Smooth muscle cell (in vitro differentiated cells): Measurements from ENCODE around the gene AKAP13. TPM values are rescaled to one million over a fixed set of nuclear protein-coding genes. Genes with fewer than 3 reads are reported as not detected.

Source experiments
- DNase-seq: peaks from one replicate; lab custom pipeline; 2025; ENCODE audit not compliant: unreplicated experiment; lab: John Stamatoyannopoulos, UW
- H2AFZ ChIP-seq: fragments of 200-600 bp; sonication (generic); 2 replicates; pipeline ENCODE4 v1.6.0; 2016; ENCODE audit warnings: antibody characterized with exemption, low read depth, mild to moderate bottlenecking
- H3F3A ChIP-seq: fragments of 200-600 bp; sonication (generic); 2 replicates; pipeline ENCODE4 v1.6.0; 2017; ENCODE audit warnings: antibody characterized with exemption, low read depth
- H3K27ac ChIP-seq: fragments of 200-600 bp; sonication (generic); 2 replicates; pipeline ENCODE4 v1.5.1; 2016; ENCODE audit warnings: low read depth, mild to moderate bottlenecking
- H3K27me3 ChIP-seq: fragments of 200-600 bp; sonication (generic); 2 replicates; pipeline ENCODE4 v1.6.1; 2016; ENCODE audit warnings: low read depth, mild to moderate bottlenecking
- H3K36me3 ChIP-seq: fragments of 200-600 bp; sonication (generic); 2 replicates; pipeline ENCODE4 v1.5.1; 2016; ENCODE audit warnings: low read depth
- H3K4me1 ChIP-seq: fragments of 200-600 bp; sonication (generic); 2 replicates; pipeline ENCODE4 v1.5.1; 2016; ENCODE audit warnings: low read depth
- H3K4me2 ChIP-seq: fragments of 200-600 bp; sonication (generic); 2 replicates; pipeline ENCODE4 v1.6.0; 2016; ENCODE audit warnings: mild to moderate bottlenecking
- H3K4me3 ChIP-seq: fragments of 200-600 bp; sonication (generic); 2 replicates; pipeline ENCODE4 v1.5.1; 2016; ENCODE audit warnings: mild to moderate bottlenecking
- H3K79me2 ChIP-seq: fragments of 200-600 bp; sonication (generic); 2 replicates; pipeline ENCODE4 v1.6.0; 2016; ENCODE audit warnings: low read depth, mild to moderate bottlenecking
- H3K9ac ChIP-seq: fragments of 200-600 bp; sonication (generic); 2 replicates; pipeline ENCODE4 v1.6.0; 2016; ENCODE audit warnings: low read depth
- H3K9me3 ChIP-seq: fragments of 200-600 bp; sonication (generic); replicated peaks from 2 replicates; pipeline ENCODE4 v1.5.1; 2016; ENCODE audit warnings: low read depth
- H4K20me1 ChIP-seq: fragments of 200-600 bp; sonication (generic); 2 replicates; pipeline ENCODE4 v1.6.0; 2016; ENCODE audit warnings: low read depth
- CTCF ChIP-seq: fragments of 200-600 bp; sonication (generic); IDR thresholded peaks from 2 replicates; pipeline ENCODE4 v1.5.1; 2017; ENCODE audit warnings: borderline replicate concordance, mild to moderate bottlenecking, antibody characterized with exemption; ENCODE audit not compliant: insufficient read depth, poor library complexity, severe bottlenecking
- WGBS: methylation state at CpG from one replicate; pipeline ENCODE4 v1.1.7; 2016; ENCODE audit warnings: low lambda C conversion rate; 5-methylcytosine and 5-hydroxymethylcytosine counted together
- polyA plus RNA-seq: library from polyadenylated mRNA; unstranded; fragments of >200 nt; fragmentation: Nextera tagmentation; extraction: Ambion mirVana; gene quantifications from 2 replicates; pipeline ENCODE4 v1.2.1, GENCODE V29; 2016
- total RNA-seq: library from RNA; depleted of rRNA; stranded (reverse); fragments of >200 nt; gene quantifications from 2 replicates; pipeline ENCODE4 v1.2.3, GENCODE V29; 2014

Gene AKAP13
- total and polyA plus RNA-seq, 2 experiments from 2014 or later, result 43.3 to 63.5 TPM

DNA sequence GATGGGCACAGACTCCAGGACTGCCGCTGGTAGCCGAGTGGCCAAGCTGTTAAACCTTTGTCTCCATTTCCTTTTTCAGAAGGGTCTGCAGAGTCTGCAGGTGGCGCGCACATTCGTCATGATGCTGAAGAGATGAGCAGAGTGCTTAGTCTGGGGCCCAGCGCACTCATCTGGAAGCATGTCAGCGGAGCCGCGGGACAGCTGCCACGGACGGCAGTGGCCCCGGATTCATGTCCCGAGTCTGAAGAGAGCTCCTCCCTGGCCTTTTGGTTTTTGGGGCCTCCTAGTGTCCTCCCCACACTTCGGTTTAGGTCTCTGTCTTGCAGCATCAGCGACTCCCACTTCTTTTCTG, 371.7 kb downstream of the AKAP13 start:
- Histone ChIP-seq H3K27ac (no peak overlapping the region), H3K4me2 (no peak overlapping the region), H3F3A (peaks cover 5% of the 10 kb centered on the region), H2AFZ (no peak overlapping the region), H3K9ac (no peak overlapping the region), H3K79me2 (no peaks in the 10 kb centered on the region), H3K4me1 (peaks cover 31% of the 10 kb centered on the region), H3K4me3 (no peak overlapping the region), H3K9me3 (no peaks in the 10 kb centered on the region), H3K27me3 (no peaks in the 10 kb centered on the region), H3K36me3 (no peaks in the 10 kb centered on the region), H4K20me1 (peaks cover 9% of the 10 kb centered on the region)
- WGBS, result 86% methylated on average over 14 of the region's 15 CpGs
- no peak for TF ChIP-seq CTCF
- DNase-seq, result no peak

GRCh38 chr15:85752491-85752961, 372.1 kb downstream of the AKAP13 start:
- no peak overlapping the region for H3K4me3 ChIP-seq
- H3K4me1 ChIP-seq, result peaks cover 31% of the 10 kb centered on the region
- no peaks in the 10 kb centered on the region for H3K36me3 ChIP-seq
- H3K27ac ChIP-seq, result no peak overlapping the region
- no peak for TF ChIP-seq CTCF
- WGBS, result 86% methylated on average over 8 of the region's 8 CpGs
- no peak overlapping the region for H3K9ac ChIP-seq
- peaks cover 5% of the 10 kb centered on the region for H3F3A ChIP-seq
- no peak overlapping the region for H3K4me2 ChIP-seq
- no peaks in the 10 kb centered on the region for H3K9me3 ChIP-seq
- peaks cover 7% of the 10 kb centered on the region for H4K20me1 ChIP-seq
- no peaks in the 10 kb centered on the region for H3K79me2 ChIP-seq
- H2AFZ ChIP-seq, result no peak overlapping the region
- H3K27me3 ChIP-seq, result no peaks in the 10 kb centered on the region
- no peak for DNase-seq

GRCh38 chr15:85753261-85753660, 372.9 kb downstream of the AKAP13 start:
- no peak for DNase-seq
- H3K9me3 ChIP-seq, result no peaks in the 10 kb centered on the region
- H3K4me3 ChIP-seq, result no peak overlapping the region
- H3F3A ChIP-seq, result peaks cover 5% of the 10 kb centered on the region
- no peaks in the 10 kb centered on the region for H3K36me3 ChIP-seq
- H3K9ac ChIP-seq, result no peak overlapping the region
- H3K27ac ChIP-seq, result no peak overlapping the region
- no peaks in the 10 kb centered on the region for H3K27me3 ChIP-seq
- no peaks in the 10 kb centered on the region for H4K20me1 ChIP-seq
- no peak overlapping the region for H2AFZ ChIP-seq
- H3K4me2 ChIP-seq, result no peak overlapping the region
- WGBS, result 96% methylated on average over 1 of the region's 1 CpG
- peaks cover 31% of the 10 kb centered on the region for H3K4me1 ChIP-seq
- H3K79me2 ChIP-seq, result no peaks in the 10 kb centered on the region
- no peak for TF ChIP-seq CTCF

DNA sequence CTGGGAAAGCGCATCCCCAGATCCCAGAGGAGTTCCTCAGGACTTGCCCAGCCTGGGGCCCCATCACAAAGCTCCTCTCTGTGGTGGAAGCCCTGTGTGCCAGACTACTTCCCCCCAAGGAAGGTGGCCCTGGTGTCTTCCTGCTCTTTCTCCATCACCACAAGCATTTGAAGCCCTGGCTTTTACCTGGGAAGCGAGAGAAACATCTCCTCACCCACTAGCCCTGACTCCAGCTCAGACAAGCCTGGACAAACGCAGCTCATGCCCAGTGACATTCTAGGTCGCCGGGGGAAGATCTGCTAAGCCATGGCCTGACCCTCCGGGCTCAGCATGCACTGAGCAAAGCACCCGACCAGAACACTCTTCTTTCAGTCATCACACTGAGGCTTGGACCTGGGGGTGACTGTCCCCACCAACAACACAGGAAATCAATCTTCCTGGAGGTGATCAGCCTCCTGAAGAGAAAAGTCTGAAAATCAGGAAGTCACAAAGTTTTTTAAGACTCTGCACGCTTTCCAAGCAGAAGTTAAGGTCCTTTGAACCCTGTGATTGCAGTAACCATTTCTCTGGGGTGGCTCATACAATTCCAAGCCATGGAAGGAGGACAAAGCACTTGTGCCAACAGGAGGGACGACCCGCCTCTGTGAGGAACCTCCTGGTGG, 373.5 kb downstream of the AKAP13 start:
- 85% methylated on average over 10 of the region's 10 CpGs for WGBS
- H4K20me1 ChIP-seq, result no peaks in the 10 kb centered on the region
- H3K4me1 ChIP-seq, result peaks cover 31% of the 10 kb centered on the region
- no peak overlapping the region for H3K27ac ChIP-seq
- H3K9ac ChIP-seq, result no peak overlapping the region
- H3K4me3 ChIP-seq, result no peak overlapping the region
- no peak for TF ChIP-seq CTCF
- H3K36me3 ChIP-seq, result no peaks in the 10 kb centered on the region
- H3K4me2 ChIP-seq, result no peak overlapping the region
- H3F3A ChIP-seq, result peaks cover 2% of the 10 kb centered on the region
- H3K27me3 ChIP-seq, result no peaks in the 10 kb centered on the region
- H3K9me3 ChIP-seq, result no peaks in the 10 kb centered on the region
- no peak overlapping the region for H2AFZ ChIP-seq
- no peak for DNase-seq
- H3K79me2 ChIP-seq, result no peaks in the 10 kb centered on the region
